ENCODE data around the gene MRPL49. TPM values are rescaled to one million over a fixed set of nuclear protein-coding genes. Genes with fewer than 3 reads are reported as not detected.

The MRPL49 gene
- total and polyA plus RNA-seq, 2 experiments from 2014 or later = 27.7 to 61.9 TPM

DNA sequence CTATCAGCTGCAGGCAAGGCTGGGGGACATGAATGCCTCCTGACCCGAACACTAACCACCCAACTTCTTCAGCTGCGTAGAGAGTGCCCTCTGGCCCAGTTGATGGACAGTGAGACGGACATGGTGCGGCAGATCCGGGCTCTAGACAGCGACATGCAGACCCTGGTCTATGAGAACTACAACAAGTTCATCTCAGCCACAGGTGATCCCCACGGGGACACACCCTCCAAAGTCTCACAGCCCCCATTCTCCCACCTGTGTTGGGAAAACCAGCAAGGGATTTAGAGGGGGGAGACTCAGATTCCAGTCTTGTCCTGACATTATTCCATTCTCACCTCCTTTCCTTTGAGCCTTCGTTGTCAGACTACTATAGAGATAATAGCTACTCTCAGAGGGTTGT, 25.2 kb upstream of the MRPL49 start (continued):
- TF ChIP-seq, protein P1, sequence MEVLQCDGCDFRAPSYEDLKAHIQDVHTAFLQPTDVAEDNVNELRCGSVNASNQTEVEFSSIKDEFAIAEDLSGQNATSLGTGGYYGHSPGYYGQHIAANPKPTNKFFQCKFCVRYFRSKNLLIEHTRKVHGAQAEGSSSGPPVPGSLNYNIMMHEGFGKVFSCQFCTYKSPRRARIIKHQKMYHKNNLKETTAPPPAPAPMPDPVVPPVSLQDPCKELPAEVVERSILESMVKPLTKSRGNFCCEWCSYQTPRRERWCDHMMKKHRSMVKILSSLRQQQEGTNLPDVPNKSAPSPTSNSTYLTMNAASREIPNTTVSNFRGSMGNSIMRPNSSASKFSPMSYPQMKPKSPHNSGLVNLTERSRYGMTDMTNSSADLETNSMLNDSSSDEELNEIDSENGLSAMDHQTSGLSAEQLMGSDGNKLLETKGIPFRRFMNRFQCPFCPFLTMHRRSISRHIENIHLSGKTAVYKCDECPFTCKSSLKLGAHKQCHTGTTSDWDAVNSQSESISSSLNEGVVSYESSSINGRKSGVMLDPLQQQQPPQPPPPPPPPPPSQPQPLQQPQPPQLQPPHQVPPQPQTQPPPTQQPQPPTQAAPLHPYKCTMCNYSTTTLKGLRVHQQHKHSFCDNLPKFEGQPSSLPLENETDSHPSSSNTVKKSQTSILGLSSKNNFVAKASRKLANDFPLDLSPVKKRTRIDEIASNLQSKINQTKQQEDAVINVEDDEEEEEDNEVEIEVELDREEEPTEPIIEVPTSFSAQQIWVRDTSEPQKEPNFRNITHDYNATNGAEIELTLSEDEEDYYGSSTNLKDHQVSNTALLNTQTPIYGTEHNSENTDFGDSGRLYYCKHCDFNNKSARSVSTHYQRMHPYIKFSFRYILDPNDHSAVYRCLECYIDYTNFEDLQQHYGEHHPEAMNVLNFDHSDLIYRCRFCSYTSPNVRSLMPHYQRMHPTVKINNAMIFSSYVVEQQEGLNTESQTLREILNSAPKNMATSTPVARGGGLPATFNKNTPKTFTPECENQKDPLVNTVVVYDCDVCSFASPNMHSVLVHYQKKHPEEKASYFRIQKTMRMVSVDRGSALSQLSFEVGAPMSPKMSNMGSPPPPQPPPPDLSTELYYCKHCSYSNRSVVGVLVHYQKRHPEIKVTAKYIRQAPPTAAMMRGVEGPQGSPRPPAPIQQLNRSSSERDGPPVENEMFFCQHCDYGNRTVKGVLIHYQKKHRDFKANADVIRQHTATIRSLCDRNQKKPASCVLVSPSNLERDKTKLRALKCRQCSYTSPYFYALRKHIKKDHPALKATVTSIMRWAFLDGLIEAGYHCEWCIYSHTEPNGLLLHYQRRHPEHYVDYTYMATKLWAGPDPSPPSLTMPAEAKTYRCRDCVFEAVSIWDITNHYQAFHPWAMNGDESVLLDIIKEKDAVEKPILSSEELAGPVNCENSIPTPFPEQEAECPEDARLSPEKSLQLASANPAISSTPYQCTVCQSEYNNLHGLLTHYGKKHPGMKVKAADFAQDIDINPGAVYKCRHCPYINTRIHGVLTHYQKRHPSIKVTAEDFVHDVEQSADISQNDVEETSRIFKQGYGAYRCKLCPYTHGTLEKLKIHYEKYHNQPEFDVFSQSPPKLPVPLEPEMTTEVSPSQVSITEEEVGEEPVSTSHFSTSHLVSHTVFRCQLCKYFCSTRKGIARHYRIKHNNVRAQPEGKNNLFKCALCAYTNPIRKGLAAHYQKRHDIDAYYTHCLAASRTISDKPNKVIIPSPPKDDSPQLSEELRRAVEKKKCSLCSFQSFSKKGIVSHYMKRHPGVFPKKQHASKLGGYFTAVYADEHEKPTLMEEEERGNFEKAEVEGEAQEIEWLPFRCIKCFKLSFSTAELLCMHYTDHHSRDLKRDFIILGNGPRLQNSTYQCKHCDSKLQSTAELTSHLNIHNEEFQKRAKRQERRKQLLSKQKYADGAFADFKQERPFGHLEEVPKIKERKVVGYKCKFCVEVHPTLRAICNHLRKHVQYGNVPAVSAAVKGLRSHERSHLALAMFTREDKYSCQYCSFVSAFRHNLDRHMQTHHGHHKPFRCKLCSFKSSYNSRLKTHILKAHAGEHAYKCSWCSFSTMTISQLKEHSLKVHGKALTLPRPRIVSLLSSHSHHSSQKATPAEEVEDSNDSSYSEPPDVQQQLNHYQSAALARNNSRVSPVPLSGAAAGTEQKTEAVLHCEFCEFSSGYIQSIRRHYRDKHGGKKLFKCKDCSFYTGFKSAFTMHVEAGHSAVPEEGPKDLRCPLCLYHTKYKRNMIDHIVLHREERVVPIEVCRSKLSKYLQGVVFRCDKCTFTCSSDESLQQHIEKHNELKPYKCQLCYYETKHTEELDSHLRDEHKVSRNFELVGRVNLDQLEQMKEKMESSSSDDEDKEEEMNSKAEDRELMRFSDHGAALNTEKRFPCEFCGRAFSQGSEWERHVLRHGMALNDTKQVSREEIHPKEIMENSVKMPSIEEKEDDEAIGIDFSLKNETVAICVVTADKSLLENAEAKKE (CRISPR knock-in tag; IDR thresholded peaks at IDR 0.05) = no peak
- TF ChIP-seq, protein P2, sequence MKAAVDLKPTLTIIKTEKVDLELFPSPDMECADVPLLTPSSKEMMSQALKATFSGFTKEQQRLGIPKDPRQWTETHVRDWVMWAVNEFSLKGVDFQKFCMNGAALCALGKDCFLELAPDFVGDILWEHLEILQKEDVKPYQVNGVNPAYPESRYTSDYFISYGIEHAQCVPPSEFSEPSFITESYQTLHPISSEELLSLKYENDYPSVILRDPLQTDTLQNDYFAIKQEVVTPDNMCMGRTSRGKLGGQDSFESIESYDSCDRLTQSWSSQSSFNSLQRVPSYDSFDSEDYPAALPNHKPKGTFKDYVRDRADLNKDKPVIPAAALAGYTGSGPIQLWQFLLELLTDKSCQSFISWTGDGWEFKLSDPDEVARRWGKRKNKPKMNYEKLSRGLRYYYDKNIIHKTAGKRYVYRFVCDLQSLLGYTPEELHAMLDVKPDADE (IDR thresholded peaks at IDR 0.05) = no peak
- no peak for TF ChIP-seq NANOG (IDR thresholded peaks at IDR 0.05; ENCODE audit: borderline replicate concordance)
- TF ChIP-seq ZNF331 (CRISPR knock-in tag; IDR thresholded peaks at IDR 0.05; ENCODE audit: low read depth) = no peak
- TF ChIP-seq POLR2AphosphoS5 (IDR thresholded peaks at IDR 0.05; ENCODE audit: low read depth) = no peak
- TF ChIP-seq EZH2 (IDR thresholded peaks at IDR 0.05; ENCODE audit: low read depth, unreplicated experiment) = no peak
- TF ChIP-seq STAT1 (IDR thresholded peaks at IDR 0.05; ENCODE audit: unreplicated experiment) = no peak
- TF ChIP-seq JUNB (IDR thresholded peaks at IDR 0.05; ENCODE audit: unreplicated experiment) = no peak
- no peak for TF ChIP-seq ZNF114 (CRISPR knock-in tag; IDR thresholded peaks at IDR 0.05)
- no peak for TF ChIP-seq CREB1 (CRISPR knock-in tag; IDR thresholded peaks at IDR 0.05; ENCODE audit: low read depth)
- TF ChIP-seq EZH2phosphoT487 (IDR thresholded peaks at IDR 0.05; ENCODE audit: unreplicated experiment) = no peak
- TF ChIP-seq, protein P3, sequence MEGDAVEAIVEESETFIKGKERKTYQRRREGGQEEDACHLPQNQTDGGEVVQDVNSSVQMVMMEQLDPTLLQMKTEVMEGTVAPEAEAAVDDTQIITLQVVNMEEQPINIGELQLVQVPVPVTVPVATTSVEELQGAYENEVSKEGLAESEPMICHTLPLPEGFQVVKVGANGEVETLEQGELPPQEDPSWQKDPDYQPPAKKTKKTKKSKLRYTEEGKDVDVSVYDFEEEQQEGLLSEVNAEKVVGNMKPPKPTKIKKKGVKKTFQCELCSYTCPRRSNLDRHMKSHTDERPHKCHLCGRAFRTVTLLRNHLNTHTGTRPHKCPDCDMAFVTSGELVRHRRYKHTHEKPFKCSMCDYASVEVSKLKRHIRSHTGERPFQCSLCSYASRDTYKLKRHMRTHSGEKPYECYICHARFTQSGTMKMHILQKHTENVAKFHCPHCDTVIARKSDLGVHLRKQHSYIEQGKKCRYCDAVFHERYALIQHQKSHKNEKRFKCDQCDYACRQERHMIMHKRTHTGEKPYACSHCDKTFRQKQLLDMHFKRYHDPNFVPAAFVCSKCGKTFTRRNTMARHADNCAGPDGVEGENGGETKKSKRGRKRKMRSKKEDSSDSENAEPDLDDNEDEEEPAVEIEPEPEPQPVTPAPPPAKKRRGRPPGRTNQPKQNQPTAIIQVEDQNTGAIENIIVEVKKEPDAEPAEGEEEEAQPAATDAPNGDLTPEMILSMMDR (conservative IDR thresholded peaks at IDR 0.05; ENCODE audit: low read depth in 2 of 2) = no peak
